GM21381 (cell line): ENCODE results near the gene SNX4.
"Not testable (repeated sequence)": the region's sequence is repeated elsewhere in the genome, so short reads cannot be mapped to it uniquely, and the experiment has no call there.

Experiments used
- ATAC-seq: cut with Tn5 transposase; IDR thresholded peaks from one replicate; pipeline ENCODE4 v1.9.1; 2021; ENCODE audit warnings: mild to moderate bottlenecking, moderate library complexity; ENCODE audit not compliant: unreplicated experiment

The SNX4 gene

GRCh38 chr3:125519678-125520562 is at the start of gene SNX4:
SNX4 (minus strand) TSS chr3:125520202; CDS start chr3:125520172, 30 bp downstream.
- peak; percentile 86 for ATAC-seq

GRCh38 chr3:125556314-125556713 is 36.3 kb upstream of the SNX4 start:
- no peak for ATAC-seq

GRCh38 chr3:125552401-125552800 is 32.4 kb upstream of the SNX4 start:
- ATAC-seq: no peak

DNA sequence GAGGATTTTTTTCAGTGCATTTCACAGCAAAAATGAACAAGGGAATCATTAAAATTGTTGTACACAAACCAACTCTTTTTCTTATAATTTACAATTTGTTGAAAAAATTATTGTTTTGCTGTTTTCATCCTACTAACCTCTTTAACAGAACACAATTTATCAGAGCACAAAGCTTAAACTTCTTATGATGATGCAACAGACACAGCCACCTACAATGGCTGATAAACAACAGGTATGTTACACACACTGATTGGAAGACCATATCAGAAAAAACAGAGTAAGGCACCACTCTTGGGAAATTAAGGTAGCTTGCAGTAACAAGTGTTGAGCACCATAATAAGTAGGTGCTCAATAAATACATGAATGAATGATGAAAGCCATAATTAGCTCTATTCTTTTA is 8.9 kb upstream of the SNX4 start:
- no peak for ATAC-seq

GRCh38 chr3:125525153-125525552 is 5.2 kb upstream of the SNX4 start:
- no peak for ATAC-seq

DNA sequence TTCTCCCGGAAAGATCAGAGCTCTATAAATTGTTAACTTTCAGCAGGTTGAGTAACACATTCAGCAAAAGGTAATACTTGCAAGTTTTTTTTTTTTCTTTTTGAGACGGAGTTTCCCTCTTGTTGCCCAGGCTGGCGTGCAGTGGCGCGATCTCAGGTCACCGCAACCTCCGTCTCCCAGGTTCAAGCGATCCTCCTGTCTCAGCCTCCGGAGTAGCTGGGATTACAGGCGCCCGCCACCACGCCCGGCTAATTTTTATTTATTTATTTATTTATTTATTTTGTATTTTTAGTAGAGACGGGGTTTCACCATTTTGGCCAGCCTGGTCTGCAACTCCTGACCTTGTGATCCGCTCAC is 539 bp upstream of the SNX4 start:
- ATAC-seq: not testable (repeated sequence)

DNA sequence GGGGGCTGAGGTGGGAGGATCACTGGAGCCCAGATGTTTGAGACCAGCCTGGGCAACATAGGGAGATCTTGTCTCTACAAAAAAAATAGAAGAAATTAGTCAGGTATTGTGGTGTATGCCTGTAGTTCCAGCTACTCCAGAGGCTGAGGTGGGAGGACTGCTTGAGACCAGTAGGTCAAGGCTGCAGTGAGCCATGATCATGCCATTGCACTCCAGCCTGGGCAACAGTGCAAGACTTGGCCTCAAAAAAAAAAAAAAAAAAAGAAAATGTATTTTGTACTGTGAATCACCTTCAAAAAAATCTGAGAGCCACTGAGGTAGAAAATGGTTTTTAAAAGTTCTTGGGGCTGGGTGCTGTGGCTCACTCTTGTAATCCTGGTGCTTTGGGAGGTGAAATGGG is 4.6 kb downstream of the SNX4 start:
- ATAC-seq: no peak

- no peak for ATAC-seq
Measured at GRCh38 chr3:125513490-125514115, 6.4 kb downstream of the SNX4 start.

- ATAC-seq: no peak
Measured at GRCh38 chr3:125512135-125512920, 7.7 kb downstream of the SNX4 start.

DNA sequence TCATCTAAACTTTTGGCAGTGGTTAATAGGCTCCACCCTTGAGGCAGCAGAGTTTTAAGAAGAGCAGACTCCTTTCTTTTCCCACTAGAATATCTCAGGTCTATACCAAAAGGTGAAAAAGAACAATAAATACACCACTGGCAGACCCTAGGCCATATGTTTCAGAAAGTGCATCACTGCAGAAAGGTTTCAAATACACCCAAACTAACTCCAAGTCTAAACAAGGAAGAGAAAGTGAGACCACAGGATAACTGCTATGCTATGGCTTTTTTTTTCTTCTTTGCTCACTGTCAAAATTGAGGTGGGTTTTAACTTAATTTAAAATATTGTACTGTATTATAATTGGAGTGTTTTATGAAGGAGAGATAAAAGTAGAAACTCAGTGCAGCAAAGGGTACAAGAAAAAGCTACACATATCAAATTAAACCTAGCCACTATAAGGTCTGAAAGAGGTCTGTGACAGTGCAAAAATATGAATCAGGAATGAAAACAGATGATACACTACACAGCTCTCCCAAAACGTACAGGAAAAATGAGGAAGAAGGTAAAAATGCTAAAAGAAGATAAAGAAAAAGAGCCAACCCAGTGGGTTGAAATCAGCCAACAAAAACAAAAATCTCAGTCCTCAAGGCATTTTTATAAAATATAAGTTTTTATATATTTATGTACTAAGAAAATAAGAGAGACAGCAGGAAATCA is 8.4 kb downstream of the SNX4 start:
- no peak for ATAC-seq

DNA sequence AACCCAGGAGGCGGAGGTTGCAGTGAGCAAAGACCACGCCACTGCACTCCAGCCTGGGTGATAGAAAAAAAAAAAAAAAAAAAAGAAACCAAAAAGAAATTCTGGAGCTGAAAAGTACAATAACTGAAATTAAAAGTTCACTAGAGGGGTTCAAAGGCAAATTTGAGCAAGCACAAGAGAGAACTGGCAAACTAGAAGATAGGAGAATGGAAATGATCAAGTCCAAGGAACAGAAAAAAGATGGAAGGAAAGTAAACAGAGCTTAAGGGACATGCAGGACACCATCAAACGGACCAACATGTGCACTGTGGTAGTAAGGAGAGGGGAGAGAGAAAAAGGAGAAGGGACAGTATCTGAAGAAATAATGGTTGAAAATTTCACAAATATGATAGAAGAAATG is 12.9 kb downstream of the SNX4 start:
- no peak for ATAC-seq

GRCh38 chr3:125498630-125499029 is 21.4 kb downstream of the SNX4 start:
- no peak for ATAC-seq

- no peak for ATAC-seq
Measured at GRCh38 chr3:125496701-125497100, 23.3 kb downstream of the SNX4 start.

DNA sequence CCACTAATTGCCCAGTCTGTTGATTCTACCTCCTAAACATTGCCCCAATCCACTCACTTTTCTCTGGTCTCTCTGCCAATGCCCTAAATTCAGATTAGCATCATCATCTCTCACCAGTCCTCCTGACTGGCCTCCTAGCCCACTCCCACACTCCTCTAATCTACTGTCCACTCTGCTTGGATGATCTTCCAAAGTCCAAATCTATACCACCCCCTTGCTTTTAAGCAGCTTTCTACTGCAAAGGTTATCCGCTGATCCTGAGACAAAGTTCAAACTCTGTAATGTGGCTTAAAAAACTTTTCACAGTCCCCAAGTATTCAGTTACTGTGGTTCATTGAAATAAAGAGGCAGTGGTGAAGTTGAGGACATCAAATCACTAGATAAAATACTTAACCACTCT is 37.6 kb downstream of the SNX4 start:
- ATAC-seq: no peak

DNA sequence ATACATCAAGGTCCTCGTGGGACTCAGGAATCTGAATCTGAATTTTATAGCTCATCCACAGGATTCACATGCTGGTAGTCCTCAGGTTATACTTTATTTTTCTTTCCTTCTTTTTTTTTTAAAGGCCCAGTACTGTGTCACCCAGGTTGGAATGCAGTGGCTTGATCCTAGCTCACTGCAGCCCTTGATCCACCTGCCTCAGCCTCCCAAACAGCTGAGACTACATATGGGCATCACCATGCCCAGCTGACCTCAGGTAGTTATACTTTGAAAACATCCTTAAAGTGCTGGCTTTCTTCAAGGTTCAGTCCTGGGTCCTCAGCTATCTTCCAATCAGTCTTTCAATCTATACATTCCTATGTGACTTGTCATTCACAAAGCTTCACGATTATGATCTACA is 38.2 kb downstream of the SNX4 start:
- no peak for ATAC-seq

DNA sequence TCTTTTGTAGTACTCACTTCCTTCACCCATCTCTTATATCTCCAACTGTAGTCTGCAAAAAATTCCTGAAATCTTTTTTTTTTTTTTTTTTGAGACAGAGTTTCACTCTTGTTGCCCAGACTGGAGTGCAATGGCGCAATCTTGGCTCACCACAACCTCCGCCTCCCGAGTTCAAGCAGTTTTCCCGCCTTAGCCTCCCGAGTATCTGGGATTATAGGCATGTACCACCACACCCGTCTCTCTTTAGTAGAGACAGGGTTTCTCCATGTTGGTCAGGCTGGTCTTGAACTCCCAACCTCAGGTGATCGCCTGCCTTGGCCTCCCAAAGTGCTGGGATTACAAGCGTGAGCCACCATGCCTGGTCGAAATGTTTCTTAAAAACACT is 38.6 kb downstream of the SNX4 start:
- ATAC-seq: not testable (repeated sequence)

DNA sequence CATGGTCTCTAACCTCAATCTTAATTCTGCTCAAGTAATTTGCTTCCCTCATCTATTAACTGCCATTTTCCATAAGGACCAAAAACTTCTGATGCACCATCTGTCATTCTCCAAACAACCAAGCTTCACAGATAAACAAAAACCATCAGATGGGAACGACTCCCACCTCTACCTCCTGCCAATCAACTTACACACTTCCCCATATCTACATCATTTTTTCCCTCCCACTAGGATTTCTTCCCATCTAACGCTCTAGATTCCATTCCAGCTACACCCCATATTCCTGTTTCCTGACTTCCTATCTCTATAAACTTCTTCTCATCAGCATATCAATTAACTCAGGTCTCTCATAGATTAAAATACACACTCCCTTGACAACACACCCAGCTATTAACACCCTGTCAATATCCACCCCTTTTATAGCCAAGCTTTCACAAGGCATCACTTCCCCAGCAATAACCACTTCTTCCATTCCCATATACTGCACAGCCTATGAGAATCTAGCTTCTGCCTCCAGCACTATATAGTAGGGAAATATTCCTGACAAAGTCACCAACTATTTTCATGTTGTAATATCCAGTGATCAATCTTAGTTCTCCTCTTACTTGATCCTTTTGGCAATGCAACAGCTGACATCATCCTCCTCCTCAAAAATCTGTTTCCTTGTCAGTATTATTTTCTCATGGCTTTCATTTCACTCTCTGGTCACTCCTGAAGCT is 39.2 kb downstream of the SNX4 start:
- ATAC-seq: no peak

- ATAC-seq: no peak
Measured at GRCh38 chr3:125479091-125479490, 40.9 kb downstream of the SNX4 start.

- no peak for ATAC-seq
Measured at GRCh38 chr3:125478326-125478725, 41.7 kb downstream of the SNX4 start.

- ATAC-seq: no peak
Measured at GRCh38 chr3:125477701-125478100, 42.3 kb downstream of the SNX4 start.
